ENCODE measurements around the gene GPRIN2. TPM values are rescaled to one million over a fixed set of nuclear protein-coding genes. Genes with fewer than 3 reads are reported as not detected.

GPRIN2 gene
- total and polyA plus RNA-seq, 2 of the 8 experiments (the other 6 are each of a cell fraction or from before 2014, with no cell fraction given) = 14.3 to 18.6 TPM

DNA sequence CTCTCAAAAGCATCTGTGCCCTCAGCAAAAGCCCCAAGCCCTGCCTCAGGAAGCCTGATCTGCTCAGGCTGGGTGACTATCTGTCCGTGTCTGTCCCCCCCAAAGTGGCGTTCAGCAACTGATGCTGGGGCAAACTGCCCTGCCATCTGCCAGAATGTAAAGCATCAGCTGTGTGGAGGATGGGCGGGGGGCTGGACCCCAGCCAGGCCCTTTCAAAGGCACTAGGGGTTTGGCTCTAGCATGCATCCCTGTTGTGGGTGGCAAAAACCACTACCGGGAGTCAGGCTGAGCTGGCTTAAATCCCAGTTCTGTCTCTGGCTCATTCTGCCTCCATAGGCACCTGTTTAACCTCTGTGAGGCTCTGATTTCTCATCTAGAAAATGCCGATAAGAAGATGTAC, 35.5 kb downstream of the GPRIN2 start:
- 0 out of 2 replicates have a peak overlapping the region, but pooled peaks have one; percentile 18 for H2BK5ac ChIP-seq (ENCODE audit: low read depth, low read length)
- FAIRE-seq (no peak), DNase-seq (ENCODE audit: low read depth in 1 of 2, low spot score in 2 of 2) (peak in 1 of 2 experiments; percentile 43)
- H2BK120ac ChIP-seq (replicated peaks; ENCODE audit: low read depth, low read length) = no peak overlapping the region
- no peaks in the 10 kb centered on the region; the same call in none of the 2 replicates for H3K79me1 ChIP-seq (ENCODE audit: low read depth, low read length)
- WGBS, 2 experiments (ENCODE audit: extremely low coverage in 1 of 2, insufficient coverage in 1 of 2, insufficient read length in 1 of 2, insufficient replicate concordance in 2 of 2, low coverage in 1 of 2, low lambda C conversion rate in 2 of 2, missing lambda C conversion rate in 1 of 2) = 91% methylated on average over 5 of the region's 5 CpGs; no CpG with 5 or more reads in 1 of the 2 experiments
- no peak overlapping the region; the same call in 1 of the 2 replicates for H4K8ac ChIP-seq (ENCODE audit: extremely low read depth, insufficient read depth, low read length)
- H3K79me2 ChIP-seq (ENCODE audit: control insufficient read depth in 1 of 2, insufficient read depth in 2 of 2, low read length in 2 of 2) = peaks cover 0 to 4% of the 10 kb centered on the region in 2 experiments; a peak in 1 of 4 replicates
- no peak overlapping the region for H3K4me3 ChIP-seq (ENCODE audit: extremely low read depth in 1 of 4, insufficient read depth in 2 of 4, low read depth in 3 of 4, low read length in 4 of 4)
- TF ChIP-seq KDM4A (IDR thresholded peaks at IDR 0.05; ENCODE audit: low read depth, low read length, severe bottlenecking) = no peak
- no peak for TF ChIP-seq RNF2 (IDR thresholded peaks at IDR 0.05; ENCODE audit: borderline replicate concordance, low read depth, low read length, missing control alignments, poor library complexity, severe bottlenecking)
- no peak for TF ChIP-seq CTCF (IDR thresholded peaks at IDR 0.05; ENCODE audit: control extremely low read depth in 1 of 3, insufficient read depth in 1 of 3, low read depth in 1 of 3, low read length in 3 of 3)
- TF ChIP-seq SIRT6 (IDR thresholded peaks at IDR 0.05; ENCODE audit: low read length) = no peak
- no peak for TF ChIP-seq SRF (IDR thresholded peaks at IDR 0.05; ENCODE audit: low read depth, low read length)
- TF ChIP-seq SP2 (IDR thresholded peaks at IDR 0.05; ENCODE audit: low read length) = no peak
- no peaks in the 10 kb centered on the region for H3K27me3 ChIP-seq (replicated peaks in 1 of 4; ENCODE audit: control insufficient read depth in 3 of 4, extremely low read depth in 1 of 4, insufficient read depth in 3 of 4, low read length in 3 of 4)
- no peak overlapping the region for H3K18ac ChIP-seq (ENCODE audit: extremely low read depth, low read length)
- no peak overlapping the region for H3K23ac ChIP-seq (ENCODE audit: insufficient read length)
- H4K20me1 ChIP-seq (replicated peaks in 1 of 2; ENCODE audit: control insufficient read depth in 1 of 2, insufficient read depth in 2 of 2, low read length in 2 of 2) = peaks cover 0 to 8% of the 10 kb centered on the region in 2 experiments
- H3K23me2 ChIP-seq (ENCODE audit: low read depth, low read length) = peaks cover 8% of the 10 kb centered on the region
- no peak overlapping the region for H2AFZ ChIP-seq (ENCODE audit: low read length)
- no peak overlapping the region for H2BK20ac ChIP-seq (ENCODE audit: low read length)
- POLR2A ChIA-PET (ENCODE audit: partially characterized antibody) = interaction anchor here (1.1 kb wide), 1 partner anchor 17 kb away, joined by 3 read pairs; no protein-coding TSS in a partner anchor
- no peaks in the 10 kb centered on the region for H3K9me3 ChIP-seq (ENCODE audit: insufficient read depth in 2 of 2, low read depth in 1 of 2, low read length in 1 of 2)
- no peak overlapping the region for H2BK12ac ChIP-seq (ENCODE audit: low read depth, low read length)
- no peak overlapping the region for H4K5ac ChIP-seq (ENCODE audit: insufficient read length, low read depth, low read length)
- no peak overlapping the region for H3K27ac ChIP-seq (ENCODE audit: low read depth, low read length)
- no peaks in the 10 kb centered on the region; a peak in 1 of 8 replicates for H3K36me3 ChIP-seq (ENCODE audit: control insufficient read depth in 2 of 4, insufficient read depth in 4 of 4, low read length in 3 of 4)
- H2BK15ac ChIP-seq (ENCODE audit: low read length) = no peak overlapping the region
- no peak overlapping the region for H4K91ac ChIP-seq (replicated peaks; ENCODE audit: insufficient read length, low read length)
- peaks cover 0 to 7% (median 0%) of the 10 kb centered on the region in 4 experiments; a peak in 1 of 7 replicates for H3K4me1 ChIP-seq (replicated peaks in 1 of 4; ENCODE audit: control insufficient read depth in 3 of 4, insufficient read depth in 4 of 4, low read length in 3 of 4)
- no peak overlapping the region for H3K14ac ChIP-seq (ENCODE audit: insufficient read length)
- H3K56ac ChIP-seq (replicated peaks; ENCODE audit: insufficient read length, low read depth, low read length) = no peak overlapping the region
- no peak overlapping the region for H3K4me2 ChIP-seq (ENCODE audit: insufficient read depth in 1 of 2, low read depth in 2 of 2, low read length in 2 of 2)
- no peak overlapping the region for H3K4ac ChIP-seq (replicated peaks; ENCODE audit: insufficient read length, low read depth, low read length)
- no peak overlapping the region for H2AK5ac ChIP-seq (ENCODE audit: low read depth, low read length)
- H3K9ac ChIP-seq (replicated peaks in 1 of 4; ENCODE audit: extremely low read depth in 1 of 4, low read depth in 3 of 4, low read length in 3 of 4) = no peak overlapping the region
- CTCF ChIA-PET (ENCODE audit: partially characterized antibody) = interaction anchor here (4.8 kb wide), 1 partner anchor 23 kb away, joined by 27 read pairs; no protein-coding TSS in a partner anchor
